NCI-H1105 treated with DMSO at 0.1 percent for 48 hours (cell line): ENCODE results near the gene PPM1H.

ENCODE experiments used
- DNase-seq: peaks from one replicate; lab custom pipeline; 2025; lab: John Stamatoyannopoulos, UW

Gene PPM1H

DNA sequence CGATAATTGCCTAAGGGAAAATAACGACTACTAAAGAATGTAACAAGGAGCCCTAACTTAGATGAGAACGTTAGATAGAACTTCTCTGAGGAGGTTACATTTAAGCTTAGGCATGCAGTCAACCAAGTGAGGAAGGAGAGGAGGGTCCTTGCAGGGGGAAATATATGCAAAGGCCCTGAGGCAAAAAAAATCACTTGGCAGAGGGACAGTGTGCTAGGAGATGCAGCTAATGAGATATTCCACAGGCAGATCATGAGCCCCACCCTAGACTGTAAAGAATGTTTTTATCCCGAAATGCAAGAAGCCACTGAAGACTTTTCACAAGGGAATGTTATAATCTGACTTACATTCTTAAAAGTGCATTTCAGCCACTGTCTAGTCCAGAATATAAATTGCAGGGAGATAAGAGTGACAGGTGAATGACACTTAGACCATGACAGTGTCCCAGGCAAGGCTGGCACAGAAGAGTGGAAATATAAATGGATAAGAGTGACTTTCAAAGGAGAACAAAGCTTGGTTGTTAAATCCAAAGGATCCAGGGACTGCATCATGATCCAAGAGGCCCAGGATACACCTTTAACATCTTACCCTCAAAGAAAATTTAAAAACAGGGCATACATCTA, 61.0 kb downstream of the PPM1H start:
- no peak for DNase-seq

DNA sequence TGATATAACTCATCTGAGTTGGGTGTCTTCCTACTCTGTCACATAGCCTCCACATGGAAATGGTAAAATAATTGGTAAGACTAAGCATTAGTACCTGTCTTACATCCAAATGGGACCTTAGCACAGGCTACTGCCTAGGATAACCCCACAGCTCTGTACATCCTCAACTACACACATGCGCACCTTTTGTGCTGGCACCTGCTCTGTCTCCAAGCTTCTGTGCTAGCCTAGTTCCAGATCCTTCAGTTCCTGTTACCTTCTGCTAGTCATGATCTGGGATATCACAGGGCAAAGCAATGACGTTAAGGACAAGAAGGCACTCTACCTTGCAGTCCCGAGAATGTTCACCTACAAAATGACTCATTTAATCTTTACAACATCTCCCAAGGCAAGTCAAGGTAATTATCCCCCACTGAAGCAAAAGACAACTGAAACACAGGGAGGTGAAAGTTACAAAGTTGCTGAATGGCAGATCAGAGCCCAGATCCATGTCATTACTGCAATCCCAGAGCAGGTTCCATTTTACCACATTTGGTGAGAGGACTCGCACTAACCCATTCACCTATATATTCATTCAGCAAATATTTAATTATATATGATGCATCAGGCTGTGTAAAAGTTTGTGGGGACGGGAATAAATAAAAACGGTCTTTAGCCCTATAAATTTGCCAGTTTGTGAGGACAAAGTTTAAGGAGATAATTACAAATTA, 61.7 kb downstream of the PPM1H start:
- no peak for DNase-seq

DNA sequence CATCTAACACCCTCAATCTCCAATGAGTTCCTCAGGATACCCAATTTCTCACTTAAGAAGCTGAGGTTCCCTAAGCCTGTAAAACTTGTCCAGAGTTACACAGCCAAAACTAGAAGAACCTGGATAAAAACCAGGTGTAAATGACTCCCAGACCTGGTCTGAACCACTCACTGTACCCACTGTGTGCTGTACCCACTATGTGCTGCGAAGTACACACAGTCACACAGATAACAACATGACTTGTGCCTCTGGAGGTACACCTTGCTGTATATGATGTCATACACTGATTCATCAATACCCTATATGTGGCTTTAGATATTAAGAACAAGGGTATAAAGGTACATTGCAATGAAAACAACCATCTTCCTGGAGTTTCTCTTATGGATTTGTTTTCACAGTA, 66.1 kb downstream of the PPM1H start:
- DNase-seq, result no peak

DNA sequence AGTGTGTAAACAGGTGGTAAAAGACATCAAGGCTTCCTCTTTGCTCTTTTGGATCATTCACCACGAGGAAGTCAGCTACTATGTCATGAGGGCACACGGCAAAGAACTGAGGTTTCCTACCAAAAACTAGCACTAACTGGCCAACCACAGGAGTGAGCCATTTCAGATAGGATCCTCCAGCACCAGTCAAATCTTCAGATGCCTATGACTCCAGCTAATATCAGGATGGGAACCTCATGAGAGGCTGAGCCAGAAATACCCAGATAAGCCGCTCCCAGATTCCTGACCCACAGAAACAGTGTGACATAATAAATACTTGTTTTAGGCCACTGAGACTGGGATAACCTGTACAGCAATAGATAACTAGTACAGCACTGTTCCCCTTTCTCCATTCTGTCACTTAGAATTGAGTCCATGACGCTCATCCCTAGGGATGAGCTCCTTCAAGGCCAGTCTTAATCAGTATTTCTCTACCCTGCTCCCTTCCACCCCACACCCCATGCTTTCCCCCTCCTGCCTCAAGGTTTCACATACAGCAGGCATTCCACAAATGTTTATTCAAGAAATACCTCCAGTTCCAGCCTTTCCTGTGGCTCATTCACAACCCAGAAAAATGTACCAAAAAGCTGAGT, 68.4 kb downstream of the PPM1H start:
- DNase-seq, result no peak

DNA sequence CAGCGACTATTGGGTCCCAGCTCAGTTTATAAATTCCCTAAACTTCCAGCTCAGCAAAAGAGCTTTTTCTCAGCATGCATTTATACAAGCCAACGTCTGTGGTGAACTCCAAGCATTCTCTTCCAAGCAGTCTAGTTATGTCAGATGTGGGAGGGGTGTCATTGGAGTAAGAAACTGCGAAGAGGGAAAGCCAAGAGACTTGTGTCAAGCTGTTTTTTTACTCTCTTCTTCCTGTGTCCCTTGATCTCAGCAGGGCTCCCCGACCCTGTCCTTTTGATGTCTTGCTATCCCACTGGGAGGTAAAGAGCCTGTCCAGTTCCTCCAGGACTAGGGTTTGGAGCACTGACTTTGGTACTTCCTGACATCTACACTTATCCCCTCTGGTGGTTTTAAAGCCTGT, 69.0 kb downstream of the PPM1H start:
- DNase-seq, result no peak

DNA sequence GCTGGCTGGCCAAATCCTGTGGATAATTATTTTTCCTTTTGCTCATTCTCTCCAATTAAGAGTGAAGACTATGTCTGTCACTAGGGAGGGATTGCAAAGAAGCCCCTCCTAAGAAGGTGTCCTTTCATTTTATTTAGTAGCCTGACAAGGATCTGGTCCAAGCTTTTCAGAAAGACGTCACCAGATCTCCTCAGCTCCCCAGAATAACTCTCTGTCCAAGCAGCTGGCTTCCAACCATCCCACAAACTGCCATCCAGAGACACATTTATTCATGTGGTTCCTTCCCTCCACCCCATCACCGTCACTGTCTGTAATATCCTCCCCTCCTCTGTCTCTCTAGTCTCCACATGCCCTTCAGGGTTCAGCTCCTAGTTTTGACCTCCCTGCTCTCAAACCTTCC, 69.9 kb downstream of the PPM1H start:
- no peak for DNase-seq

DNA sequence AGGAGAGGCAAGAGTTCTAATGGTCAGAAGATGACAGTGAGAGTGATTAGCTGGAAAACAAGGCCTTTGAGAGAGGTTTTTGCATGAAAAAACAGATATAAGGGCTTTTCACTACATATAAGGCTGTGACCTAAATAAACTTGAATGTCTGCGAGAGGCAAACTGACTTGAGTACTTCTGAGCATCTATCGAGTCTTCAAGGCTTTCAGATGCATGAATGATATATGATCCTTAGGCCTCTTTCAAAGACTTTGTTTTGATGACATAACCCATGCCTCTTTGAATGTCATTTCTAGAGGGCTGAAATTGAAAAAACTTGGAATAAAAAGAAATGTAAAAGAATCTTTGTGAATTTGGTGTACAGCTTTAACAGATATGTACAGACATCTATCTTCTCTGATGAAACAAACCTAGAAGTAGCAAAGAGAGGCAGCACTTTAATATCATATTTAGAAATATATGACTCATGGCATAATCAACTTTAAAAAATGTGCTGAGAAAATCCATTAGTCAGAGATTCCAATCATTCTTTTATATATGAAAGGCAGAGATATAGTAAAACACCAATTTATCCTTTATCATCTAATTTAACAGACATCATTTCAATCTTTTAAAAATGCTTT, 72.6 kb downstream of the PPM1H start:
- no peak for DNase-seq

DNA sequence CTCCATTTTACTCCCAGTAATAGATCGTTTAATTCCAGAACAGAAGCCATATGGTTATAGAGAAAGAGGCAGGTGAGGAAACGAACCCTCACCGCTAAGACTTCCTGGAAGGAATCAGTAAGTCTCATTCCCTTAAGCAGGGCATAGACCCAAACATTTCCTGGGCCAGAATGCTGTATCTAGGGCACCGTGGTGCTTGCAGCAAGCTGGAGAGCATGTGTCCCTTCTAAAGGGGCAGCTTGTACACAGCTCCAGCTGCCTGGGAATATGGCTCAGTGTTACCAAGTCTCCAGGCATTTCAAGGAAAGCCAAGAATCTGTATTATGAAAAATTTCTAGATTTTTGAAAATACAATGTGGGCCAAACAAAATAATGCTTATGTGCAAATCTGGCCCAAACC, 73.4 kb downstream of the PPM1H start:
- no peak for DNase-seq

- no peak for DNase-seq
Measured at GRCh38 chr12:62860501-62861411, 74.2 kb downstream of the PPM1H start.

GRCh38 chr12:62860020-62860419, 74.9 kb downstream of the PPM1H start:
- DNase-seq, result no peak

- no peak for DNase-seq
Measured at GRCh38 chr12:62859321-62859737, 75.6 kb downstream of the PPM1H start.

DNA sequence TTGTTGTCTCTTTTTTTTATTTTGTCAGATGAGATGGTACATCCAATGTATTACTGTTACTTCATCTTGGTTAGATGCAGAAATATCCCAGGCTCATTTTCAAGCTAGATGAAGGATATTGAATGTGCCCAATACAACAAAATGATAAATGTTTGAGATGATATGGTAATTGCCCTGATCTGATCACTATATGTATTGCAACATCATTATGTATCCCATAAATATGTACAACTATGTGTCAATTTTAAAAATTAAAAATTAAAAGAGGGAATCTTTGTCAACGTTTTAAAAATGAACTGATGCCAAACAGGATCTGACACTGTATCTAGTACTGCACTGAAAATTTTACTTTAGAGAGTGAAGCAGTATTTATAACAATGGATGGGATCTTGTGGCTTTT, 78.5 kb downstream of the PPM1H start:
- DNase-seq, result no peak

DNA sequence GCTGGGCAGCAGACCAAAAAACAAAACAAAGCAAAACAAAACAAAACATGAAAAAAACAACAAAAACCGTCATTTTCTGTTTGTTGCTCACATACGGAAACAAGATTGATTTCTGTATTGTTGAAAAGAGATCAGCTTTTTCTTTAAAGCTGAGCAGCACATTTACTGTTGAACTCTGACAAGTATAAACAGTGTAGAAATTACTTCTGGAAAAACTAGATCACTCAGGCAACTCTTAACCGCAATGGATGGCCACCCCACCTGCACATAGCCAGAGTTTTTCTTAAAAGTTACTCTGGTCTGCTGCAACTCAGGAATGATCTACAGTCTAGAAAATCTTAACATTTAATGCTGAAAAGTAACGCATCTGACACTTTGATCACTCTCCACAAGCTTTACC, 80.9 kb downstream of the PPM1H start:
- no peak for DNase-seq

DNA sequence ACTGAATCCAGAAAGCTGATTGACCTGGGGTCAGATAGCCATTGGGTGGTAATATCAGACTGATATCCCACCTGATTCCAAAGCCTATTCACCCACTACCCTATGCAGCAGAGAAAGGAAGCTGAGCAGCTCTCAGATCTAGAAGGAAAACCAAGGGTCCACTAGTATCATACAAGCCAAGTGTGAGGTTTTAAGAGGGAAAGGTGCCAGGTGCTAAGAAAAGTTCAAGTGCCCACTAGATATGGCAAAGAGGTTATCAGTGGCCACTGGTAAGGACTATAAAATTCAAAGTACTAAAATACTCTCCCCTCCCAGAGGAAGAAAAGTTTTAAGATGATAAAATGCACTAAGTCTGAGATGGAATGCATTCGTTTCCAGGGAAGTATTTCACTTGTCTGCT, 85.6 kb downstream of the PPM1H start:
- no peak for DNase-seq

GRCh38 chr12:62848418-62848817, 86.5 kb downstream of the PPM1H start:
- no peak for DNase-seq

GRCh38 chr12:62847709-62848108, 87.2 kb downstream of the PPM1H start:
- no peak for DNase-seq

DNA sequence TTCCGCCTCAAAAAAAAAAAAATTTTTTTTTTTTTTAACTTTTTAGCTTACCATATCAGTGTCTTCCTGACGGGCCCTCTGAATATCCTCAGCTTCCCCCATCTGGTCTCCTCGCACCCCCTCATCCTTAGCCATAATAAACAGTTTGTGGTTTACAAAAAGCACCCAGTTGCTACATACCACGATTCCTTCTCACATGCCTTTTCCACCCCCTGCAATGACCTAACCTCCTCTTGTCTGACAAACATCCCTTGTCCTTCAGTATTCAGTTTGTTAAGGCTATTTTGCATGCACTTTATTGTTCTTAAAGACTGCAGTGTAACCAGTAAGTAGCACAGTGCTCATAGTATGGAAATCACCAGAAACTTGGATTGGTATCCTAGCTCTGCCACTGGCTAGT, 88.5 kb downstream of the PPM1H start:
- no peak for DNase-seq

- DNase-seq, result no peak
Measured at GRCh38 chr12:62844915-62845314, 90.0 kb downstream of the PPM1H start.

DNA sequence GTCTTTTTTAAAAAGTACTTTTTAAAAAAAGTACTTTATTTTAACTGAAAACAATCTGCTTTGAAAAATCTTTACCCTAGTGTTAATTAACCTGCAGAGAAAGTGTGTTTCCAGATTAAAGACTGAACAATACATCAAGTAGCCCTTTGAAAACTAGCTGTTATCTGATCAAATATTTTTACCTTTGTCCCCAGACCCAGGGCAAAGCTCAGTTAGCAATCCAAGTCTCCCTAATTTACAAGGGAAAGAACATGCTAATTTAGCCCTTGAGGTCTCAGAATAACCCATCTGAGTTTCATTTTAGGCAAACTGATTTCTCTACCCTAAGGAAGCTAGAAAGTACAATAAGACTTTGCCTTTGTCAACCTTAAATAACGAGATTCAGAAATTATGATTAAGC, 91.2 kb downstream of the PPM1H start:
- no peak for DNase-seq

- no peak for DNase-seq
Measured at GRCh38 chr12:62841846-62842245, 93.1 kb downstream of the PPM1H start.

- no peak for DNase-seq
Measured at GRCh38 chr12:62840806-62841205, 94.1 kb downstream of the PPM1H start.
